SK-N-MC (cell line): ENCODE measurements around the gene IL12RB2.
A peak's percentile ranks its signal among the peaks of the same experiment; 100 is the strongest.

Experiments used
- DNase-seq: peaks from one replicate; pipeline ENCODE4 v3.0.0-alpha.2; 2011; ENCODE audit warnings: low read depth, low spot score
- H3K27ac ChIP-seq: fragments of 200-600 bp; sonication (generic); 2 replicates; pipeline ENCODE4 v1.5.1; 2016; ENCODE audit warnings: mixed run types
- H3K36me3 ChIP-seq: fragments of 200-600 bp; sonication (generic); 2 replicates; pipeline ENCODE4 v1.6.1; 2017; ENCODE audit warnings: antibody characterized with exemption, low read length, mixed read lengths; ENCODE audit not compliant: insufficient read depth
- H3K4me3 ChIP-seq: fragments of 200-600 bp; sonication (generic); 2 replicates; pipeline ENCODE4 v1.5.1; 2016
- H3K9ac ChIP-seq: fragments of 200-600 bp; sonication (generic); 2 replicates; pipeline ENCODE4 v1.8.0; 2017; ENCODE audit warnings: mixed run types, mixed read lengths; ENCODE audit not compliant: insufficient read length
- H3K9me3 ChIP-seq: fragments of 200-600 bp; sonication (generic); 2 replicates; pipeline ENCODE4 v1.6.1; 2017; ENCODE audit warnings: low read depth, mild to moderate bottlenecking, antibody characterized with exemption, low read length, moderate library complexity, mixed read lengths
- EZH2 ChIP-seq: fragments of 200-600 bp; sonication (generic); IDR thresholded peaks from one replicate; pipeline ENCODE4 v1.6.1; 2017; ENCODE audit warnings: antibody characterized with exemption
- FOXP2 ChIP-seq: optimal IDR thresholded peaks from 2 replicates; pipeline ENCODE3; 2011; ENCODE audit warnings: mild to moderate bottlenecking, moderate library complexity; ENCODE audit not compliant: insufficient read depth; ENCODE audit errors: extremely low read length, control extremely low read depth
- POLR2AphosphoS5 ChIP-seq: IDR thresholded peaks from 2 replicates; pipeline ENCODE4 v1.6.1; 2012; ENCODE audit warnings: mild to moderate bottlenecking, low read depth, low read length, borderline replicate concordance

The IL12RB2 gene

GRCh38 chr1:67274623-67275325 lies 32.9 kb upstream of the IL12RB2 start:
- Histone ChIP-seq H3K27ac (no peak overlapping the region), H3K4me3 (no peak overlapping the region), H3K9ac (no peak overlapping the region), H3K36me3 (no peaks in the 10 kb centered on the region), H3K9me3 (no peaks in the 10 kb centered on the region)
- DNase-seq, result no peak
- TF ChIP-seq POLR2AphosphoS5, result no peak

DNA sequence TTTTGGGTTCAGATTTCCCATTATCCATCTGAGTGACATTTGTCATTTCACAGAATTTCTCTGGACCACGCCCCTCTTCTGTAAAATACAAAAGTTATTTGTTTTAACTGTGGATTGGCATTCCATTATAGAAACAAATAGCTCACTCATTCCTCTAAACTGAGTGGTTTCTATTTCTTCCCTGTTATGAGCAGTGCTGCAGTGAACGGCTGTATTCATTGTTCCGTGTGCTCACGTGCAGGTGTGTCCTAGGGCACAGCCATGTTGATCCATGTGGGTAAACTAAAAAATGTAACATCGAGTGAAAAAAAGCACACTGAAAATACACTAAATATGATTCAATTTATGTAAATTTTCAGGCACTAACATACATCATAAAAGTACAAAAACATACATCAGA lies 27.0 kb upstream of the IL12RB2 start:
- no peaks in the 10 kb centered on the region for H3K36me3 ChIP-seq
- TF ChIP-seq FOXP2 (no peak), POLR2AphosphoS5 (no peak), EZH2 (no peak)
- H3K9me3 ChIP-seq, result no peaks in the 10 kb centered on the region
- no peak overlapping the region for H3K9ac ChIP-seq
- no peak for DNase-seq
- H3K4me3 ChIP-seq, result no peak overlapping the region
- no peak overlapping the region for H3K27ac ChIP-seq

GRCh38 chr1:67281244-67281643 lies 26.4 kb upstream of the IL12RB2 start:
- no peak for DNase-seq
- TF ChIP-seq POLR2AphosphoS5, result no peak
- TF ChIP-seq EZH2, result no peak
- no peak for TF ChIP-seq FOXP2
- Histone ChIP-seq H3K9me3 (no peaks in the 10 kb centered on the region), H3K36me3 (no peaks in the 10 kb centered on the region), H3K9ac (no peak overlapping the region), H3K27ac (no peak overlapping the region), H3K4me3 (no peak overlapping the region)

DNA sequence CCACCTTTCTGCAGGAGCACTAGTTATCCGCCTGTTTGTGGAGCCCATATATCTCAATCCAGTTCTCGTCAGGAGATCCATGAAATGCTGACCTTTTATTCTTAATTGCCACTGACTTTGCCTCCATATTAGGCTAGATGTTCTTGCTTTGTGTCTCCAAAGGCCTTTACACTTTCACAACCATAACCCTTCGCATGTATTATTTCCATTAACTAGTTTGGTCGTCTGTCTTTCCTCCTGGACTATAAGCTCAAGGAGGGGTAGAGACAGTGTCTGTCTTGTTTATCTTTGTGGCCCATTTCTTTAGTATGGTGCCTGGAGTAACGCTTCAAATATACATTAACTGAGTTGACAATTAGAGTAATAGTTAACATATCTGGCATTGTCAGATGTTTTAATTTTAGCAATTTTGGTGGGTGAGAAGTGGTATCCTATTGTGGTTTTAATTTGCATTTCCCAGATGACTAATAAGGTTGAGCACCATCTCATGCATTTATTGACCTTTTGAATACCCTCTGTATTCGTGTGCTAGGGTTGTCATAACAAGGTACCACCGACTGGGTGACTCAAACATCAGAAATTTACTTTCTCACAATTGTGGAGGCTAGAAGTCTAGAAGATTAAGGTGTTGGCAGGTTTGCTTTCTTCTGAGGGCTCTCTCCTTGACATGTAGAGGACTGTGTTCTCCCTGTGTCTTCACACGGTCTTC lies 21.7 kb upstream of the IL12RB2 start:
- Histone ChIP-seq H3K36me3 (no peaks in the 10 kb centered on the region), H3K4me3 (no peak overlapping the region), H3K9ac (no peak overlapping the region), H3K9me3 (no peaks in the 10 kb centered on the region), H3K27ac (no peak overlapping the region)
- TF ChIP-seq EZH2, result no peak
- no peak for DNase-seq

- no peaks in the 10 kb centered on the region for H3K9me3 ChIP-seq
- DNase-seq, result no peak
- no peaks in the 10 kb centered on the region for H3K36me3 ChIP-seq
- no peak overlapping the region for H3K9ac ChIP-seq
- no peak overlapping the region for H3K27ac ChIP-seq
- no peak for TF ChIP-seq POLR2AphosphoS5
- H3K4me3 ChIP-seq, result no peak overlapping the region
Observed at GRCh38 chr1:67290236-67290635, 17.4 kb upstream of the IL12RB2 start.

- Histone ChIP-seq H3K4me3 (no peak overlapping the region), H3K27ac (no peak overlapping the region), H3K9ac (no peak overlapping the region), H3K36me3 (no peaks in the 10 kb centered on the region), H3K9me3 (no peaks in the 10 kb centered on the region)
- TF ChIP-seq POLR2AphosphoS5, result no peak
- no peak for DNase-seq
Observed at GRCh38 chr1:67294836-67295617, 12.6 kb upstream of the IL12RB2 start.

DNA sequence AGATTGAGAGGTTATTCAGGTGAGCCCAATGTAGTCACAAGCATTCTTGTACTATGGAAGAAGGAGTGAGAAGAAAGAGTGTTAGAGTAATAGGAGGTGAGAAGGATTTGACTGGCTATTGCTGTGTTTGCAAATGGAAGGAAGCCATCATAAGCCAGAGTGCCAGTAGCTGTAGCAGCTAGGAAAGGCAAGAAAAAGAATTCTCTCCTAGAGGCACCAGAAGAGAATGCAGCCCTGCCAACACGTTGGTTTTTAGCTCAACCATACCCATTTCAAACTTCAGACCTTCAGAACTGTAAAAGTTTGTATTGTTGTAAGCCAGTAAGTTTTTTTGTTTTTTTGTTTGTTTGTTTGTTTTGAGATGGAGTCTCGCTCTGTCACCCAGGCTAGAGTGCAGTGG lies 8.9 kb upstream of the IL12RB2 start:
- no peak overlapping the region for H3K9ac ChIP-seq
- H3K27ac ChIP-seq, result no peak overlapping the region
- TF ChIP-seq POLR2AphosphoS5, result no peak
- TF ChIP-seq EZH2, result no peak
- TF ChIP-seq FOXP2, result no peak
- H3K4me3 ChIP-seq, result no peak overlapping the region
- no peaks in the 10 kb centered on the region for H3K36me3 ChIP-seq
- no peaks in the 10 kb centered on the region for H3K9me3 ChIP-seq
- DNase-seq, result no peak

- no peak overlapping the region for H3K4me3 ChIP-seq
- no peak overlapping the region for H3K9ac ChIP-seq
- no peak overlapping the region for H3K27ac ChIP-seq
- DNase-seq, result no peak
- no peaks in the 10 kb centered on the region for H3K9me3 ChIP-seq
- H3K36me3 ChIP-seq, result no peaks in the 10 kb centered on the region
- no peak for TF ChIP-seq POLR2AphosphoS5
Observed at GRCh38 chr1:67299296-67299695, 8.4 kb upstream of the IL12RB2 start.

GRCh38 chr1:67300561-67300960 lies 7.1 kb upstream of the IL12RB2 start:
- no peak for TF ChIP-seq POLR2AphosphoS5
- TF ChIP-seq FOXP2, result no peak
- no peak for TF ChIP-seq EZH2
- Histone ChIP-seq H3K27ac (peak overlapping the region; percentile 9; the same call in 1 of the 2 replicates), H3K9ac (peak overlapping the region; percentile 2), H3K9me3 (no peaks in the 10 kb centered on the region), H3K36me3 (no peaks in the 10 kb centered on the region), H3K4me3 (peak overlapping the region; percentile 41)
- no peak for DNase-seq
